Testis (tissue), 3 donors: ENCODE measurements around the gene C6orf58. TPM values are rescaled to one million over a fixed set of nuclear protein-coding genes. Genes with fewer than 3 reads are reported as not detected.
"Not testable (repeated sequence)": the region's sequence is repeated elsewhere in the genome, so short reads cannot be mapped to it uniquely, and the experiment has no call there.

Experiments
- DNase-seq: peaks from one replicate; pipeline ENCODE4 v3.0.0-alpha.2; 2019
- H3K27ac ChIP-seq, 2 donors: fragments of 200-600 bp; sonication (generic); one replicate each; pipeline ENCODE4 v1.5.1; 2019
- H3K27me3 ChIP-seq: fragments of 200-600 bp; sonication (generic); one replicate; pipeline ENCODE4 v1.5.1; 2019
- H3K36me3 ChIP-seq: fragments of 200-600 bp; sonication (generic); one replicate; pipeline ENCODE4 v1.5.1; 2017; ENCODE audit warnings: low read depth; ENCODE audit errors: missing control alignments
- H3K4me1 ChIP-seq: fragments of 200-600 bp; sonication (generic); one replicate; pipeline ENCODE4 v1.5.1; 2019
- H3K4me3 ChIP-seq, 2 donors: fragments of 200-600 bp; sonication (generic); one replicate each; pipeline ENCODE4 v1.5.1; 2017 to 2019
- H3K9me3 ChIP-seq: fragments of 200-600 bp; sonication (generic); one replicate; pipeline ENCODE4 v1.5.1; 2017
- POLR2A ChIP-seq: fragments of 450-650 bp; IDR thresholded peaks from one replicate; pipeline ENCODE4 v1.6.1; 2017; ENCODE audit warnings: antibody characterized with exemption, mild to moderate bottlenecking, moderate library complexity
- WGBS, 2 donors: methylation state at CpG; one replicate each; pipeline ENCODE4 v1.1.5; 2018; 5-methylcytosine and 5-hydroxymethylcytosine counted together
- intact Hi-C: fragments of 100-400 bp; cut with DNase I; formaldehyde crosslinking; loops from one replicate; pipeline ENCODE4 v1.15.1; 2023; ENCODE audit warnings: low total_unique reads
- polyA plus RNA-seq: library from polyadenylated mRNA; stranded (reverse); fragments of 350-450 nt; fragmentation: Illumina TruSeq; extraction: RNeasy Lipid Tissue Mini Kit (QIAGEN cat#74804); gene quantifications from one replicate; pipeline ENCODE4 v1.2.3, GENCODE V29; 2014; ENCODE audit warnings: low read depth, low replicate concordance; ENCODE audit not compliant: insufficient read depth
- total RNA-seq, 2 donors: library from RNA; depleted of rRNA; stranded (reverse); fragments of >200 nt; gene quantifications; one replicate each; pipeline ENCODE4 v1.2.3, GENCODE V29; 2016
- TF ChIP-seq, protein P1 (sequence below), 3 experiments: fragments of 450-650 bp in 2 of 3; fragments of 200-600 bp in 1 of 3; sonication (generic) in 1 of 3; IDR thresholded peaks; one replicate each; pipeline ENCODE4 v1.5.1; 2016 to 2019; ENCODE audit warnings: antibody characterized with exemption in 3 of 3, mild to moderate bottlenecking in 2 of 3, moderate library complexity in 1 of 3

The C6orf58 gene
- total and polyA plus RNA-seq, 3 donors from 2014 or later, result 3.0 TPM; not detected in 2

DNA sequence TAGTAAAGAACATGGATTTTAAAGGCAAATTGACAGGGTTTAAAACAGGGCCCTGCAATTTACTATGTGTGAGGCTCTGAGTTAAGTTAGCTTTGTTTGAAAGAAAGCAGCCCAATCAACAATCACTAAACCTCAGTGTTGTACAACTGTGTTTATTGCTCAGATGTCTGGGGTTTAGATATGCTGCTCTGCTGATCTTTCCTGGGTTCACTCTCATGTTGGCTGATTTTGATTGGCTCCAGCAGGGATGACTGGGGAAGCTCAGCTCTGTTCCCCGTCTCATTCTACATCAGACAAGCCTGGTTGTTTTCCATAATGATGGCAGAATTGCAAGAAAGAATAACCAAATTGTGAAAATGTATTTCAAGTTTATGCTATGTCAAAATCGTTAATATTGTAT lies 10.9 kb downstream of the C6orf58 start:
- Histone ChIP-seq H3K9me3 (no peaks in the 10 kb centered on the region), H3K4me3 (no peak overlapping the region), H3K4me1 (no peaks in the 10 kb centered on the region), H3K36me3 (no peaks in the 10 kb centered on the region), H3K27me3 (no peaks in the 10 kb centered on the region), H3K27ac (no peak overlapping the region)
- no peak for TF ChIP-seq POLR2A
- TF ChIP-seq, protein P1, sequence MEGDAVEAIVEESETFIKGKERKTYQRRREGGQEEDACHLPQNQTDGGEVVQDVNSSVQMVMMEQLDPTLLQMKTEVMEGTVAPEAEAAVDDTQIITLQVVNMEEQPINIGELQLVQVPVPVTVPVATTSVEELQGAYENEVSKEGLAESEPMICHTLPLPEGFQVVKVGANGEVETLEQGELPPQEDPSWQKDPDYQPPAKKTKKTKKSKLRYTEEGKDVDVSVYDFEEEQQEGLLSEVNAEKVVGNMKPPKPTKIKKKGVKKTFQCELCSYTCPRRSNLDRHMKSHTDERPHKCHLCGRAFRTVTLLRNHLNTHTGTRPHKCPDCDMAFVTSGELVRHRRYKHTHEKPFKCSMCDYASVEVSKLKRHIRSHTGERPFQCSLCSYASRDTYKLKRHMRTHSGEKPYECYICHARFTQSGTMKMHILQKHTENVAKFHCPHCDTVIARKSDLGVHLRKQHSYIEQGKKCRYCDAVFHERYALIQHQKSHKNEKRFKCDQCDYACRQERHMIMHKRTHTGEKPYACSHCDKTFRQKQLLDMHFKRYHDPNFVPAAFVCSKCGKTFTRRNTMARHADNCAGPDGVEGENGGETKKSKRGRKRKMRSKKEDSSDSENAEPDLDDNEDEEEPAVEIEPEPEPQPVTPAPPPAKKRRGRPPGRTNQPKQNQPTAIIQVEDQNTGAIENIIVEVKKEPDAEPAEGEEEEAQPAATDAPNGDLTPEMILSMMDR (IDR thresholded peaks at IDR 0.05), result no peak
- no peak for DNase-seq
- WGBS, 2 donors, result 82 to 90% methylated on average over 2 of the region's 2 CpGs
- intact Hi-C loops, result no loop called here

DNA sequence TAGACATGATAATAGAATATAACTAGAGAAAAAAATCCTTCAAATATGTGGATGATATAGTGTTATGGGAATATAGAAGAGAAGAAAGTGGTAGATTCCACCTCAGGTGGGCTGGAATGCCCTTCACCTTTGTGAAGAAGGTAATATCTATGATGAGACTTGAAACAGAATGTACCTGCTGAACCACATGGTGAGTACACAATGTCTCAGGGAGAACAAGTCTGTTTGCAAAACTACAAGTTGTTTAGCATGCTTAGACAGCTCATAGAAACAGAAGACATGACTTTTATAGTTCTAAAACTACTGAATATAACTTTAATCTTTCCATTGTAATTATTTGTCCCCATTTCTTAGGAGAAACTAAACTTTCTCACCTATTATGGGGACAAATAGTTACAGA lies 12.2 kb downstream of the C6orf58 start:
- H3K4me3 ChIP-seq, result no peak overlapping the region
- no peaks in the 10 kb centered on the region for H3K36me3 ChIP-seq
- H3K4me1 ChIP-seq, result no peaks in the 10 kb centered on the region
- no peak for TF ChIP-seq POLR2A
- TF ChIP-seq, protein P1 (IDR thresholded peaks at IDR 0.05), result no peak
- DNase-seq, result no peak
- no peak overlapping the region for H3K27ac ChIP-seq
- H3K9me3 ChIP-seq, result no peaks in the 10 kb centered on the region
- no peaks in the 10 kb centered on the region for H3K27me3 ChIP-seq
- intact Hi-C loops, result no loop called here

GRCh38 chr6:127590344-127590743 lies 13.4 kb downstream of the C6orf58 start:
- no peaks in the 10 kb centered on the region for H3K36me3 ChIP-seq
- intact Hi-C loops, result no loop called here
- H3K9me3 ChIP-seq, result no peaks in the 10 kb centered on the region
- H3K4me1 ChIP-seq, result no peaks in the 10 kb centered on the region
- H3K27me3 ChIP-seq, result no peaks in the 10 kb centered on the region
- no peak overlapping the region for H3K4me3 ChIP-seq
- TF ChIP-seq POLR2A, result no peak
- TF ChIP-seq, protein P1 (IDR thresholded peaks at IDR 0.05), result no peak
- DNase-seq, result no peak
- H3K27ac ChIP-seq, result no peak overlapping the region
- WGBS, 2 donors, result 86 to 87% methylated on average over 1 of the region's 1 CpG

- no peaks in the 10 kb centered on the region for H3K36me3 ChIP-seq
- no peaks in the 10 kb centered on the region for H3K9me3 ChIP-seq
- no peak for TF ChIP-seq POLR2A
- TF ChIP-seq, protein P1 (IDR thresholded peaks at IDR 0.05), result no peak
- intact Hi-C loops, result no loop called here
- WGBS, 2 donors, result 92 to 97% methylated on average over 6 to 7 of the region's 7 CpGs
- no peak for DNase-seq
- no peak overlapping the region for H3K4me3 ChIP-seq
- H3K27ac ChIP-seq, result no peak overlapping the region
- no peaks in the 10 kb centered on the region for H3K27me3 ChIP-seq
- H3K4me1 ChIP-seq, result no peaks in the 10 kb centered on the region
These were observed 16.0 kb downstream of the C6orf58 start for GRCh38 chr6:127592964-127593363.

DNA sequence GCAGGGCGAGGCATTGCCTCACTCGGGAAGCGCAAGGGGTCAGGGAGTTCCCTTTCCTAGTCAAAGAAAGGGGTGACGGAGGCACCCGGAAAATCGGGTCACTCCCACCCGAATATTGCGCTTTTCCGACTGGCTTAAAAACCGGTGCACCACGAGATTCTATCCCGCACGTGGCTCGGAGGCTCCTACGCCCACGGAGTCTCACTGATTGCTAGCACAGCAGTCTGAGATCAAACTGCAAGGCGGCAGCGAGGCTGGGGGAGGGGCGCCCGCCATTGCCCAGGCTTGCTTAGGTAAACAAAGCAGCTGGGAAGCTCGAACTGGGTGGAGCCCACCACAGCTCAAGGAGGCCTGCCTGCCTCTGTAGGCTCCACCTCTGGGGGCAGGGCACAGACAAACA lies 16.5 kb downstream of the C6orf58 start:
- H3K27me3 ChIP-seq, H3K27ac ChIP-seq, DNase-seq, H3K9me3 ChIP-seq, H3K4me1 ChIP-seq, intact Hi-C loops, H3K36me3 ChIP-seq, H3K4me3 ChIP-seq: not testable (repeated sequence)
- WGBS, 2 donors, result 73 to 87% methylated on average over 15 to 20 of the region's 21 CpGs
